ENCODE results near the gene PER2.
"Not testable (repeated sequence)": the region's sequence is repeated elsewhere in the genome, so short reads cannot be mapped to it uniquely, and the experiment has no call there.

Gene PER2, protein sequence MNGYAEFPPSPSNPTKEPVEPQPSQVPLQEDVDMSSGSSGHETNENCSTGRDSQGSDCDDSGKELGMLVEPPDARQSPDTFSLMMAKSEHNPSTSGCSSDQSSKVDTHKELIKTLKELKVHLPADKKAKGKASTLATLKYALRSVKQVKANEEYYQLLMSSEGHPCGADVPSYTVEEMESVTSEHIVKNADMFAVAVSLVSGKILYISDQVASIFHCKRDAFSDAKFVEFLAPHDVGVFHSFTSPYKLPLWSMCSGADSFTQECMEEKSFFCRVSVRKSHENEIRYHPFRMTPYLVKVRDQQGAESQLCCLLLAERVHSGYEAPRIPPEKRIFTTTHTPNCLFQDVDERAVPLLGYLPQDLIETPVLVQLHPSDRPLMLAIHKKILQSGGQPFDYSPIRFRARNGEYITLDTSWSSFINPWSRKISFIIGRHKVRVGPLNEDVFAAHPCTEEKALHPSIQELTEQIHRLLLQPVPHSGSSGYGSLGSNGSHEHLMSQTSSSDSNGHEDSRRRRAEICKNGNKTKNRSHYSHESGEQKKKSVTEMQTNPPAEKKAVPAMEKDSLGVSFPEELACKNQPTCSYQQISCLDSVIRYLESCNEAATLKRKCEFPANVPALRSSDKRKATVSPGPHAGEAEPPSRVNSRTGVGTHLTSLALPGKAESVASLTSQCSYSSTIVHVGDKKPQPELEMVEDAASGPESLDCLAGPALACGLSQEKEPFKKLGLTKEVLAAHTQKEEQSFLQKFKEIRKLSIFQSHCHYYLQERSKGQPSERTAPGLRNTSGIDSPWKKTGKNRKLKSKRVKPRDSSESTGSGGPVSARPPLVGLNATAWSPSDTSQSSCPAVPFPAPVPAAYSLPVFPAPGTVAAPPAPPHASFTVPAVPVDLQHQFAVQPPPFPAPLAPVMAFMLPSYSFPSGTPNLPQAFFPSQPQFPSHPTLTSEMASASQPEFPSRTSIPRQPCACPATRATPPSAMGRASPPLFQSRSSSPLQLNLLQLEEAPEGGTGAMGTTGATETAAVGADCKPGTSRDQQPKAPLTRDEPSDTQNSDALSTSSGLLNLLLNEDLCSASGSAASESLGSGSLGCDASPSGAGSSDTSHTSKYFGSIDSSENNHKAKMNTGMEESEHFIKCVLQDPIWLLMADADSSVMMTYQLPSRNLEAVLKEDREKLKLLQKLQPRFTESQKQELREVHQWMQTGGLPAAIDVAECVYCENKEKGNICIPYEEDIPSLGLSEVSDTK (N-terminal part only)

GRCh38 chr2:238287737-238288649, at the start of gene PER2:
PER2 (minus strand) TSS chr2:238288610; CDS start chr2:238277936, 10,674 bp downstream.
- peak; percentile 85 for DNase-seq (ENCODE audit: low read depth)

- DNase-seq (ENCODE audit: low read depth), result no peak
Measured at GRCh38 chr2:238337846-238338245, 49.4 kb upstream of the PER2 start.

- DNase-seq (ENCODE audit: low read depth), result no peak
Measured at GRCh38 chr2:238336793-238337444, 48.5 kb upstream of the PER2 start.

- DNase-seq (ENCODE audit: low read depth), result peak; percentile 10
Measured at GRCh38 chr2:238336151-238336550, 47.7 kb upstream of the PER2 start.

DNA sequence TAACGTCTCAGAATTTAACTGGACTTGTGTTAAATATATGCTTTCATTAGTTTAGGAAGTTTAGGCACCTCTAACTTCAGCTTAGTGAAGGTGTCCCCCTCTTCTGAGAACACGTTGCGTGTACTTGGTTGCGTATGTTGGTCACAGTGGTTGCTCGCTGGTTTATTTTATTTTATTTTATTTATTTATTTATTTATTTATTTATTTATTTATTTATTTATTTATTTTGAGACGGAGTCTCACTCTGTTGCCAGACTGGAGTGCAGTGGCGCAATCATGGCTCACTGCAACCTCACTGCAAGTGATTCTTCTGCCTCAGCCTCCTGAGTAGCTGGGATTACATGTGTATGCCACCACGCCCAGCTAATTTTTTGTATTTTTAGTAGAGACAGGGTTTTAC, 47.2 kb upstream of the PER2 start:
- not testable (repeated sequence) for DNase-seq (ENCODE audit: low read depth)

DNA sequence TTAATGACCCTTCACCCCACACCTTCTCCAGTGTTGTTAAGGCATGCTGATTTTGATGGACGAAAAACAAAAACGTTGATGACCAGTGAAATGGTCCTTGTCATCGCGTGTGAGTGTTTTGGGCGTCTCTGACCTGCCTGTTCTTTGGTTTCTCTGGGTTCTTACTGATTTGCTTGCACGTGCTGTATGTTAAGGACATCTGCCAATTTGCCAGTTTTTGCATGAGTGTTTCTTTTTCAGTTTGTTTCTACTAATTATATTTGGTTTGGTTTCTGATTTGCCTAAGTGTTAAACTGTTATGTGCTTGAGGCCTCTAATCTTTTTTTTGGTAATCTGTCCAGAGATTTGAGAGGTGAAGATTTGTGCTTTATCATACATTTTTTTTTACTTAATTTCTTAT, 46.5 kb upstream of the PER2 start:
- no peak for DNase-seq (ENCODE audit: low read depth)

GRCh38 chr2:238331916-238332315, 43.5 kb upstream of the PER2 start:
- DNase-seq (ENCODE audit: low read depth), result no peak

GRCh38 chr2:238330391-238330790, 42.0 kb upstream of the PER2 start:
- no peak for DNase-seq (ENCODE audit: low read depth)

- no peak for DNase-seq (ENCODE audit: low read depth)
Measured at GRCh38 chr2:238327751-238328150, 39.3 kb upstream of the PER2 start.

DNA sequence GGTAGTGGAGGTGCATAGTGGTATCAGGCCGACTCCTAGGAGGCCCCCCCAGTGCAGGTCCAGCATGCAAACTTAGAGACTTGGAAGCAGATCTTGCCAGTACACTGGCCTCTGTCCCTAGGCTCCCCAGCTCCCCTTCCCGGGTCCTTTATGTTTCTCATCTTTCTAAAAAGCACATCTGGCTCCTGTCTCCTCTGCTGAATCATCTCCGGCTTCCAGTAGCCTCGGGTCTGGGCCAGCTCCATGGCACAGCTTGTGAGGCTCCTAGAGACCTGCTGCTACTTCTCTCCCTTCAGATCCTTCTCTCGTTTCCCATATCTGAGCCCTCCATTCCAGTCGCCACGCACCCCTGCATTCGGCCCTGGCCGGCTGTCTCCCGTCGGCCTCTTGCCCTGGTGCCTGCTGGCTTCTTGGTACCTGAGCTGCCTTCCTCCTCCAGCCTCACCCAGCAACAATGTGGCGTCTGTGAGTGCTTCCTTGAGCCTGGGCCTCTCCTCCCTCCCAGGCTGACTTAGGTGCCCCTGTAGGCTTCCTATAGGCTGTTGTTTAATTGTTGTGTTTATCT, 38.5 kb upstream of the PER2 start:
- peak; percentile 20 for DNase-seq (ENCODE audit: low read depth)

DNA sequence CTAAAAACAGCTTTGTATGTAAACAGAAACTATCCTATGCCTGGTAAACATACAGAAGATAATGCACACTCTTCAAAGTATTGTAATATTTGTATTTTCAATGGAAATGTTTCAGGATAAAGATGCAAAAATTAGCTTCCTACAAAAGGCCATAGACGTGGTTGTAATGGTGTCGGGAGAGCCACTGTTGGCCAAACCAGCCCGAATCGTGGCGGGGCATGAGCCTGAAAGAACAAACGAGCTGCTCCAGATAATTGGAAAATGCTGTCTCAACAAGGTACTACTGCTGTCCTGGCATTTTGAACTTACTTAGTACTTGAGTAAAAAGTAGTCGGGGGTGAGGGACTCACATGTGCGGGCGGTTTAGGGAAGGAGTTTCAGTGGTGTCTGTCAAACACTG, 37.3 kb upstream of the PER2 start:
- DNase-seq (ENCODE audit: low read depth), result no peak

- not testable (repeated sequence) for DNase-seq (ENCODE audit: low read depth)
Measured at GRCh38 chr2:238324248-238324647, 35.8 kb upstream of the PER2 start.

DNA sequence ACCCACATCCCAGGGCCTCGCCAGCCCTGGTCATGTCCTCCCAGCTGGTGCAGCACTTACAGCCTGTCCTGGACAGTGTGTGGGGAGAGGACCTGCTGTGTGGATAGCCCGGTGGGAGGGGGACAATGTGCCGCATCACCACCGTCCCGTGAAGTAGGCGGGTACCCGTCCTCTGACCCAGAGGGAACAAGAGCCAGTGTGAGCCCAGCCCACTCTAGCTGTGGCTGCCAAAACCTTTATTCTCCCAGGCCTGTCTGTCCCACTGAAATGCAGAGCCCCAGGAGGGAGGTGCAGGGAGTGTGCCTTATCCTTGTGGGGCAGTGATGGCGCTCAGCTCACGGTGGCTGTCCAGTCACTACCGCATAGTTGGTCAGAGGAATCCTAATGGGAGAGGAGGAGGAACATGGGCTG, 33.6 kb upstream of the PER2 start:
- DNase-seq (ENCODE audit: low read depth), result no peak

DNA sequence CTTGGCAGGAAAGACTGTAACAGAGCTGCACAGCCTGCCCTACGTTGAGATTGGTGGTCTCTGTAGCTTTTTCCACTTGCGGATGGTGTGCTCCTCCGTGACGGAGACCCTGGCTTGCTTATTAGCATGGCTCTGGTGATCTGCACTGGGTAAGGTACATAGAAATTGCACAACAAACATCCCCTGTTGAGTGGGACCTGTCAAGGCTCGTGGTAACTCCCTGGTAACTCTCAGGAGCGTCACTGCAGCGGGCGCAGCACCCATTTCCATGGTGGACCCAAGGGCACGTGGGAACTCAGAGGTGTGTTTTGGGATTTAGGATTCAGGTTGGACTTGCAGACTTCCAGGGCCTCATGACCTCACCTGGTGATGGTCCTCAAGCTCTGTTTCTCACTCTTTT, 33.1 kb upstream of the PER2 start:
- no peak for DNase-seq (ENCODE audit: low read depth)

- DNase-seq (ENCODE audit: low read depth), result peak; percentile 30
Measured at GRCh38 chr2:238320648-238321281, 32.4 kb upstream of the PER2 start.

DNA sequence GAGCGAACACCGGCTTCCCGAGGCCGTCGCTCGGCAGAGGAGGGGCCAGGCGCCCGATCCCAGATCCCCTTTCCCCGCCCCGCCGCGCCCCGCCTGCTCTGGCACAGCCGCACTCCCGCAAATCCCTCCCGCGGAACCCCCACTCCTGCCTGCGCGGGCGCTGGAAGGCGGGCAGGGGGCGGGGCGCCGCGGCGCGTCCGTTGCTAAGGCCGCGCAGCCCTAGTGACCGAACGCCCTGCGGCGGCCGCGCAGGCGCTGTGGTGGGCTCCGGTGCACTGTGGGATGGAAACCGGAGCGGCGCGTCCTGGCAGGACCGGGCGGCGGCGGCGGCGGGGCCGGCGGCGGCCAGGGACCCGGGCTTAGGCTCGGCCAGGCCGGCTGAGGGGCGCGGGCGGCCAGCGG, 31.8 kb upstream of the PER2 start, which contains the start of gene TRAF3IP1:
Gene TRAF3IP1 (plus strand): TSS at position 273 of the 402 bp plus-strand sequence. CDS start 145 bp downstream, outside the sequence.
- DNase-seq (ENCODE audit: low read depth), result peak; percentile 91

DNA sequence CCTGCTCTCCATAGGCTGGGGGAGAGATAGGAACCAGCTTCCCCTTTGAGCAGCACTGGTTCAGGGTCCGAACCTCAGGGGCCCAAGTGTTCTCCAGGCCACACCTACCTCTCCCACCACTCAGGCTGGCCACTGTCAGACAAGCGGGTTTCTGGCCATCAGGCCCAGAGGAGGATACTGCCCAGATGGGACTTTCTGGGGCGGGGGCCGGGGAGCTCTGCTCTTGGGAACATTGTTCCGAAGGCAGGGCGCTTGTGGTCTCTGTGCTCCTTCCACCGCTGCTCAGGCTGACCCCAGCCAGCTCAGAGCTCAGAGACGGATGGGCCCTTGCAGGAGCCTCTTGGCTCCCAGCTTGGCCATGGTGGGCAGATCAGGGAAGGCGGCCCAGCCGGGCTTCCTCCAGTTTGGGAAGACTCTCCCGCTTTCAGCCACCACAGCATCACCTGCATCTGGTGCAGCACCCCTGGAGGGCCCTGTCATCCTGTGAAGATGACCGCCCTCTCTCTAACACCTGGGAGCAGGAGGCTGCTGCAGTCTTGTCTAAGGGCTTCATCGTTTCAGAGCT, 26.7 kb upstream of the PER2 start:
- no peak for DNase-seq (ENCODE audit: low read depth)

- DNase-seq (ENCODE audit: low read depth), result no peak
Measured at GRCh38 chr2:238314576-238314975, 26.2 kb upstream of the PER2 start.

DNA sequence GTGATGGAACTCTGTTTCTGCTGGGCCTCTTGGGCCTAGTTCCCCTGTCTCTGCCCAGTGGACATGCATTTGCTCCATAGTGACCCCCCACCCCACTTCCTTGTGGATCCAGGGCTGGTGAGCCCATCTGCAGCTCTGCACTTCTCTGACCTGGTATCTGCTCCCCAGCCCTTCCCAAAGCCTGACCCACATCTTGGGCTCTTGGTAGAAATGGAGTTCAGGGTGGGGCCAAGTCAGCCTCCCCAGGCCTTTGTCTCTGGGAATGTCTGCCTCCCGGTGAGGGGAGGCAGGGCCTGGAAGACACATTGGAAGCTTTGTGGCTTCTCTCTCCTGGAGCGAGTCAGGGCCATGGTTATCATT, 25.6 kb upstream of the PER2 start:
- DNase-seq (ENCODE audit: low read depth), result no peak

Measured in EH (cell line).